GM18498 (cell line): Measurements from ENCODE around the gene SHC2.
"Not testable (repeated sequence)": the region's sequence is repeated elsewhere in the genome, so short reads cannot be mapped to it uniquely, and the experiment has no call there.

ENCODE experiments used
- ATAC-seq: cut with Tn5 transposase; IDR thresholded peaks from one replicate; pipeline ENCODE4 v1.9.1; 2021; ENCODE audit warnings: mild to moderate bottlenecking, moderate library complexity; ENCODE audit not compliant: unreplicated experiment

The SHC2 gene

GRCh38 chr19:450912-451481 lies 9.8 kb downstream of the SHC2 start:
- ATAC-seq: not testable (repeated sequence)

- no peak for ATAC-seq
Observed at GRCh38 chr19:449916-450315, 10.9 kb downstream of the SHC2 start.

DNA sequence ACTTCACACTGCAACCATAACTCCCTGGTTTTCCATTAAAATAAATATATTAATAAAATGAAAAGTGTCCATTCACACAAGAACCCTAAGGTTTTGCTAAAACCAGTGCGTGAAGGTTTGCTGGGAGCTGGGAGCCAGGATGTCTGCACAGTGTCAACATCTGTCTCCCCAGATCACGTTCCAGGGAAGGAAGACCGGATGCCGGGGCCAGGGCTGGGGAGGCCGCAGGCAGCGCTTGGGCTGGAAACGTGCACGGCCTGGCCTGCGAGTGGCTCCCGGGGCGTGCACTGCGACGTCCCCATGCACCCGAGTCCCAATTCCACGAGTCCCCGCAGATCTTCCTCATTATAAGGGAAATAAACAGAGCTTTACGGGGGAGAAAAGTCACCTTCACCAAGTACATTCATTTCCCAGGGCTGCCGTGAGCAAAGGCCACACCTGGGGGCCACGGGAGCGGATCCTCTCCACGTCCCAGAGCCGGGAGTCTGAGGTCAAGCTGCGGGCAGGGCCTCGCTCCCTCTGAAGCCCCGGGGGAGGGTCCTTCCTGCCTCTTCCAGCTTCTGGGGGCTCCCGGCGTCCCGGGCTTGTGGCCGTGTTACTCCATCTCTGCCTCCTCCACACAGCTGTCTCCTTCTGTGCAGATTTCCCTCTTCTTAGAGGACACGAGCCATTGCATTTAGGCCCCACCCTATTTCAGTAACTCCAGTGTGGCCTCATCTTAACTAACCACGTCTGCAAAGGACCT lies 12.8 kb downstream of the SHC2 start:
- no peak for ATAC-seq

DNA sequence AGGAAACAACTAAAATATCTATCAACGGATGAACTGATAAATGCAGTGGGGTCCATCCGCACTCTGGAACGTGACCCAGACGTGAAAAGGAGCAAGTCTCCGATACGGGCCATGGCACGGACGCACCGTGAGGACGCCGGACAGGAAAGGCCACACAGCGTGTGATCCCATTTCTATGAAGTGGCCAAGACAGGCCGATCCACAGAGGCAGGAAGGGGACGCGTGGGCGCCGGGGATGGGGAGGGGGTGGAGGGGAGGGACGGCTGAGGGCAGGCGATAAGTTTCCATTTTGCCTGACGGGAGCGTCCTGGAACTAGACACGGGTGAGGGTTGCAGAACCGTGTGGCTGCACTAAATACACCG lies 13.8 kb downstream of the SHC2 start:
- no peak for ATAC-seq

GRCh38 chr19:444677-445210 lies 16.1 kb downstream of the SHC2 start:
- ATAC-seq: no peak

DNA sequence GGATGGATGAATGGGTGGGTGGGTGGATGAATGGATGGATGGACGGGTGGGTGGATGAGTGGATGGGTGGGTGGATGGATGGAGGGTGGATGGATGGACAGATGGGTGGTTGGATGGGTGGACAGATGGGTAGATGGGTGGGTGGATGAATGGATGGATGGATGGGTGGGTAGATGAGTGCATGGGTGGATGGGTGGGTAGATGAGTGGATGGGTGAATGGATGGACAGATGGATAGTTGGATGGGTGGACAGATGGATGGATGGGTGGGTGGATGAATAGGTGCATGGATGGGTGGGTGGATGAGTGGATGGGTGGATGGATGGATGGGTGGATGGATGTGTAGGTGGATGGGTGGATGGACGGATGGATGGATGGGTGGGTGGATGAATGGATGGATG lies 17.8 kb downstream of the SHC2 start:
- no peak for ATAC-seq

GRCh38 chr19:442085-442484 lies 18.7 kb downstream of the SHC2 start:
- no peak for ATAC-seq

DNA sequence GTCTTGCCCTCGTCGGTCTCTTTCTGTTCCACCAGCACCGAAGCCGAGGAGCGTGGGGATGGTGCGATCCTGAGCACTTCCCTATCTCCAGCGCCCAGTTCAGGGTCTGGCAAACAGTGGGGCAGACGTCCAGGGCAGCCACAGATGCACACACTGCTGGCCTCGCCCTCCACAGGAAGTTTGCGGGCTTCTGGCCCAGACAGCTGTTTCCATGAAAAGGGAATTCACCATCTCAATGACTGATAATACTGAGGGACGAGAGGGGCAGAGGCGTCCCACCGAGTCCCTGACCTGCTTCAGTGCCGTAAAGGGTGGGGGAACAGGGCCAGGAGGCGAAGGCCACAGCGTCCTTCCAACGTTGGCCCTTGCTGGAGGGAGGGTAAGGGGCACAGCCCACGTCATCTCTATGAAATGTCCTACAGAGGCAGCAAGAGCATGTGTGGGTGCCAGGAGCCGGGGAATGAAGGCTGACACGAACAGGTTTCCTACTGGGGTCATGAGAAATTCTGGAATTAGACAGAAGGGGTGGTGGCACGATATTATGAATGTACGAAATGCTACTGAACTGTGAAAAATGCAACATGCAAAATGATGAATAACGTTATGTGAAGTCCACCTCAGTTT lies 19.5 kb downstream of the SHC2 start:
- ATAC-seq: no peak

DNA sequence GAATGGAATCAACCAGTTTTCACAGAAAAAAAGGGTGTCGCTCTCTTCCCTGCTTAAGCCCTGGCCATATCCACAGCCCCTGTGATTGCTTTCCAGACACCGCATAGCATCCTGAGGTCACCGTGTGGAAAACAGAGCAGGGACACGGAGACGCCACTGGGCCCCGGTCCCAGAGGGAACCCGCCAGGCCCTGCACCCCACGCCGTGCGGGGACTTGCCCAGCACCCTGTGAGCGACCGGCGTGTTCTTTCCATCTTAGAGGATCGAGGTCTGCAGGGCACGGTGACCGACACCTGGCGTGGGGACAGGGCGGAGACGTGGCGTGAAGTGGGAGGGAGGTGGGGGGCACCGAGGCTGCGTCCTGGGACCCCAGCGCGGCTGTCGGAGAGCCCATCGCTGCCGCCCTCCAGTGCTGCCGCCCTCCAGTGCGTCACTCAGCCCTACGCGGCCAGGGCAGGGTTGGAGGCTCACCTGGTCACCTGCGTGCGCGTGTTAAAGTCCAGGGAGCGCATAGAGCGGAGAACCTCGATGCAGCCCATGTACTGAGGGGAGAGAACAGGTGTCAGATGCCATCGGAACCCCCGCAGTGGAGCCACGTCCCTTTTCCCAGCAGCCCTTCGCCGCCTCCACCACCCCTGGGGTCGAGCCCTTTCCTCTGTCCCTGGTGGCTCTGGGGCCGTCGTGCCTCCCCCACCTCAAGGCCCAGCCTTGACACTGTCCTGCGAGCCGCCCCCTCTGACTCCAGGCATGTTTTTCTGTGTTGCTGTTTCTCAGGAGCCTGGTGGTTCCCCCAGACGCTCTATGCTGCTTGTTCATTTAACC lies 20.2 kb downstream of the SHC2 start:
- no peak for ATAC-seq

GRCh38 chr19:439167-439900 lies 21.5 kb downstream of the SHC2 start:
- ATAC-seq: no peak

DNA sequence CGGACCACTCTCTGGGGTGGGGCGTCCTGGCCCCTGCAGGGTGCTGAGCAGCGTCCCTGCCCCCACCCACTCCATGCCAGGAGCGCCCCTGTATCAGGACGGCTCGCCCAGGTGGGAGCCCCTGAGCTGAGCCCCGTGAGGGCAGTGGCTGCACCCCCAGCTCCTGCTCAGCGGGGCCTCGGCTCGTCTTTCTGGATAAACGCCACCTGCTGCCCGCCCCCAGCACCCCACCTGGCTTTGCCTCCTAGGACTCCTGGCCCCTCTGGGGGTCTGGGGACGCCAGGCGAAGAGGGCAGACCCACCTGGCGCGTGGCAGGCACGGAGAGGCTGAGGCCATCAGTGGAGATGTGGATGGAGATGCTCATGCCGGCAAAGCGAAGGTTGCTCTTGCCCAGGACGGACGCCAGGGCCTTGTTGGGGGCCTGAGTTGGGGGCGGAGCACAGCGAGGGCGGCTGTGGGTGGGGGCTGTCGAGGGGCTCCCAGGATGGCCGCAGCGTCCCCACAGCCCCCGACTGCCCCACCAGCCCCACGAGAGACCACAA lies 22.3 kb downstream of the SHC2 start:
- no peak for ATAC-seq

DNA sequence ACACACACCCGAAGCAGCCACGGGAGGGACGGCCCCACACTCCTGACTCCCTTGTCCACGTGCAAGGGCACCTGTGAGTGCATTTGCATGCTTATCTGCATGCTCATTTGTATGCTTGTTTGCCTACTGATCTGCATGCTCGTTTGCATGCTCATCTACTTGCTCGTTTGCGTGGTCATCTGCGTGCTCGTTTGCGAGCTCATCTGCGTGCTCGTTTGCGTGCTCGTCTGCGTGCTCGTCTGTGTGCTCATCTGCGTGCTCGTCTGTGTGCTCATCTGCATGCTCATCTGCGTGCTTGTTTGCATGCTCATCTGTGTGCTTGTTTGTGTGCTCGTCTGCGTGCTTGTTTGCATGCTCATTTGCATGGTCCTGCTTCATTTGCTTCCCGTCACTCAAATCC lies 23.8 kb downstream of the SHC2 start:
- no peak for ATAC-seq

DNA sequence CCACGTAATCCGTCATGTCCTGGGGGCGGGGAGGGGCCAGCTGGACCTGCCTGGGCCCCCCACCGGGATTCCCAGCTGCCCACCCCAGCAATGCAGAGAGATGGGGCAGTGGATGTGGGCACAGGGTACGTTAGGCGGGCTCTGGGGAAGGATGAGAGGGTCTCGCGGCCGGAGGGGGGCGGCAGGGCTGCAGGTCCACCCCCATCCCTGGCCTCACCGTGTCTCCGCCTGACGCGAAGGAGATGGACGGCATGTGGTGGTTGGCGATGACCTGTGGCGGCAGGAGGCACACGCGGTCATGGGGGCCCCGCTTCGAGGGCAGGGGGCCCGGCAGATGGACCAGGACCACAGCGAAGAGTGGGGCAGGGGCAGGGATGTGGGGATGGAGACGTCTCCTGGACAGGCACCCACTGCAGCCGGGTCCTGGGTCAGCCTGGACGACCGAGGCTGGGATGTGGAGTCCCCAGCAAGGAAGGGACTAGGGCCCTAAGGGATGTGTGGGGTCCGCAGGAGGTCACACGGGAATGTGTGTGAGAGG lies 24.4 kb downstream of the SHC2 start:
- no peak for ATAC-seq

DNA sequence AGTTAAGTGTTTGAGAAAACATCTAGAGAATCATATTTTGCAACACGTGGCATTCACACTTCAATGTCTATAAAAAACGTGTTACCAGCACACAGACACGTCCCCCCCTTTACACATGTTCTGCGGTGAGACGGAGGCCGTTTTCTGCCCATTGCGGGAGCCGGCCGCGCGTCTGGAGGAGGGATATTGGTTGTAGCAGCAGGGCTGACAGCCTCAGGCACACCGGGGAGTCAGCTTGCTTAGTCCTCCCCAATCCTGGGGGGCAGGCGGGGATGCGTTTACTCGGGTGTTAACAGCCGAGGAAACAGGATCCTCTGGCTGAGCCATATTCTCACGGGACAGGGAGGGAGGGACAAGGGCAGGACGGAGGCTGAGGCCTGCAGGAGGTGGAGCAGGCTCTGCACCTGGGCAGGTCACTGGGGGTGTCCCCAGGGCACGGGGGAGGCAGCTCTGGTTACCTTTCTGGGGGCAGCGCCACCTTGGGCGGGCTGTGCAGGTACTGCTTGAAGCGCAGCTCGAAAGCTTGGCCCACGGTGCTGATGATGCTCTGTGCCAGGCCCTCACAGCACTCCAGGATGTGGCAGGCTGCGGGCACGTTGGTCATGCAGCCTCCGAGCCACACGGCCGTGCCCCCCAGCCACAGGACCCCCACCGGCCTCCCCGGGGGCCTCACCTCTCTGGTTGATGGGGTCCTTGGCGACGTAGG lies 25.0 kb downstream of the SHC2 start:
- ATAC-seq: no peak

GRCh38 chr19:435056-435706 lies 25.7 kb downstream of the SHC2 start:
- ATAC-seq: no peak

GRCh38 chr19:434152-434960 lies 26.5 kb downstream of the SHC2 start:
- no peak for ATAC-seq

DNA sequence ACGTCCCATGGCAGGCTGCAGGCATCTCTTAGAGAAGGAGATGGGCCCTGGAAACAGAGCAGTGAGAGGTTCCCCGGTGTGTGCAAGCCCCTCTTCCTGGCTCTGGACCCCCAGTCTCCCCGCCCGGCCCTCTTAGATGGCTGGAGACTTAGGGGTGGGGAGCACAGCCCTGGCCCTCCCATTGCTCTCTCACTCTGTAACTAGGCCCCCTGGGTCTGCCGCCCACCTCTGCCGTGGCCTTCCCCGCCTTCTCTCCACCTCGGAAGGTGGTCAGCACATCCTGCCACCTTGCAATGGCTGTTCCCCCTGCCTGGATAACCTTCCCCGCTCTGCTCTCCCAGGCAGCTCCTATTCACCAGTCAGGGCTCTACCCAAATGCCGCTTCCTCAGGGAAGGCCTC lies 30.1 kb downstream of the SHC2 start:
- no peak for ATAC-seq

DNA sequence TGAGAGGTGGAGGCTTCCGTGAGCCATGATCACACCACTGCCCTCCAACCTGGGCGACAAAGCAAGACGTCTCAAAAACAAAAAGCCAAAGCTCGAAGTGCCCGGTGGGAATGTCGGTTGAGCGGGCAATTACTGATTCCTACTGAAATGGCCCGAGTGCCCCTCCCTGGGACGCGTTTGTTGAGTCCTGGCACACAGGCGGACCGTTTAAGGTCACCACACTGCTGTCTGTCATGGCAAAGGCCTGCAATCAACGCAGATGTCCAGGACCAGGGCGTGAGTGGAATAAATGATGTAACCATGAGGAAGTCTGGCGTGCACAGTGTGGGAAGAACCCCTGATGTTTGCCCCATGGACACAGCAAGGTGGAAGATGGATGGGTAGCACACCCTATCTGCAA lies 32.7 kb downstream of the SHC2 start:
- ATAC-seq: no peak
